ENCODE data around the gene APRT. TPM values are rescaled to one million over a fixed set of nuclear protein-coding genes. Genes with fewer than 3 reads are reported as not detected.

The APRT gene
- total and polyA plus RNA-seq, 2 of the 8 experiments (the other 6 are each of a cell fraction or from before 2014, with no cell fraction given): 221 to 267 TPM

DNA sequence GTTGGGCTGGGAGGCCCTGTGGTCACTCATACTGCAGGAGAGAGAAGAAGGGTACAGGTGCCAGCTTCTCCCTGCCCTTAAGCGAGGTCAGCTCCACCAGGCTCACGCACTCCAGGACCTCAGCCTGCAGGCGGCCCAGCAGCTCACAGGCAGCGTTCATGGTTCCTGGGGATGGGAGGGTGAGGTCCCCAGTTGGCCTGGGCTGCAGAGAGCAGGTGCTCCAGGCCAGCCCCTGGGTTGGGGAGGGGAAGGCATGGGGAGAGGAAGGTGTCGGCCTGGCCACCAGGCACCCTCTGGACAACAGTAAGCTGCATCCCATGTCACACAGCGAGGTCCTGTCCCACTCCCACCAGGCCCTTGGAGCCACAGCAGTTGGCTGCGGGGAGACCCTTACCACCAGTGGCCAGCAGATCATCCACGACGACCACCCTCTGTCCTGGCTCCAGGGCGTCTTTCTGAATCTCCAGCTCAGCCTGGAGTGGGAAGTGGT is 2.0 kb downstream of the APRT start:
- Histone ChIP-seq H3K79me1 (ENCODE audit: low read depth, low read length) (peaks cover 11% of the 10 kb centered on the region), H2BK15ac (ENCODE audit: low read length) (no peak overlapping the region), H3K23me2 (ENCODE audit: low read depth, low read length) (peaks cover 14% of the 10 kb centered on the region), H3K36me3 (ENCODE audit: control insufficient read depth in 2 of 4, insufficient read depth in 4 of 4, low read length in 3 of 4) (peaks cover 36 to 60% (median 46%) of the 10 kb centered on the region in 4 experiments), H3K9ac (replicated peaks in 1 of 4; ENCODE audit: extremely low read depth in 1 of 4, low read depth in 3 of 4, low read length in 3 of 4) (peak overlapping the region in 2 of 4 experiments; percentile 25 to 41; a peak in 1 of 7 replicates), H3K18ac (ENCODE audit: extremely low read depth, low read length) (no peak overlapping the region), H3K4me3 (ENCODE audit: extremely low read depth in 1 of 4, insufficient read depth in 2 of 4, low read depth in 3 of 4, low read length in 4 of 4) (peak overlapping the region in 1 of 4 experiments; percentile 80; a peak in 2 of 8 replicates), H3K4ac (replicated peaks; ENCODE audit: insufficient read length, low read depth, low read length) (no peak overlapping the region), H3K4me1 (replicated peaks in 1 of 4; ENCODE audit: control insufficient read depth in 3 of 4, insufficient read depth in 4 of 4, low read length in 3 of 4) (peaks cover 0 to 16% (median 9%) of the 10 kb centered on the region in 4 experiments; a peak in 6 of 7 replicates), H3K4me2 (ENCODE audit: insufficient read depth in 1 of 2, low read depth in 2 of 2, low read length in 2 of 2) (peak overlapping the region; percentile 82 to 90; a peak in 3 of 4 replicates), H3K27me3 (replicated peaks in 1 of 4; ENCODE audit: control insufficient read depth in 3 of 4, extremely low read depth in 1 of 4, insufficient read depth in 3 of 4, low read length in 3 of 4) (no peaks in the 10 kb centered on the region), H4K20me1 (replicated peaks in 1 of 2; ENCODE audit: control insufficient read depth in 1 of 2, insufficient read depth in 2 of 2, low read length in 2 of 2) (peaks cover 33 to 48% of the 10 kb centered on the region in 2 experiments), H2AK5ac (ENCODE audit: low read depth, low read length) (no peak overlapping the region), H2BK20ac (ENCODE audit: low read length) (no peak overlapping the region), H3K23ac (ENCODE audit: insufficient read length) (no peak overlapping the region), H2BK5ac (ENCODE audit: low read depth, low read length) (no peak overlapping the region), H3K27ac (ENCODE audit: low read depth, low read length) (0 out of 2 replicates have a peak overlapping the region, but pooled peaks have one; percentile 19), H2BK120ac (replicated peaks; ENCODE audit: low read depth, low read length) (no peak overlapping the region), H4K5ac (ENCODE audit: insufficient read length, low read depth, low read length) (peak overlapping the region; percentile 16), H2AFZ (ENCODE audit: low read length) (no peak overlapping the region), H4K8ac (ENCODE audit: extremely low read depth, insufficient read depth, low read length) (peak overlapping the region; percentile 35; the same call in 1 of the 2 replicates), H3K79me2 (ENCODE audit: control insufficient read depth in 1 of 2, insufficient read depth in 2 of 2, low read length in 2 of 2) (peaks cover 0 to 26% of the 10 kb centered on the region in 2 experiments; a peak in 2 of 4 replicates), H2BK12ac (ENCODE audit: low read depth, low read length) (no peak overlapping the region), H3K14ac (ENCODE audit: insufficient read length) (no peak overlapping the region), H3K56ac (replicated peaks; ENCODE audit: insufficient read length, low read depth, low read length) (no peak overlapping the region), H4K91ac (replicated peaks; ENCODE audit: insufficient read length, low read length) (no peak overlapping the region), H3K9me3 (ENCODE audit: insufficient read depth in 2 of 2, low read depth in 1 of 2, low read length in 1 of 2) (no peaks in the 10 kb centered on the region)
- ChIA-PET CTCF (ENCODE audit: partially characterized antibody) (interaction anchor here (0.6 to 2.2 kb wide), 14 partner anchors 10 to 404 kb away, joined by 3 to 10 read pairs (median 4); no protein-coding TSS in a partner anchor), POLR2A (ENCODE audit: partially characterized antibody) (interaction anchor here (0.6 to 8.1 kb wide), 38 partner anchors 9 to 392 kb away, joined by 3 to 77 read pairs (median 4); partner anchors contain the start of genes CBFA2T3, GALNS, IL17C and SLC22A31)
- DNase-seq (ENCODE audit: low read depth in 1 of 2, low spot score in 2 of 2) (no peak), FAIRE-seq (no peak)
- no peak for TF ChIP-seq CREB1 (IDR thresholded peaks at IDR 0.05)
- TF ChIP-seq POLR2A (IDR thresholded peaks at IDR 0.05; ENCODE audit: control extremely low read depth in 1 of 2, low read depth in 2 of 2, low read length in 2 of 2): peak in 1 of 2 experiments; percentile 89; a peak in 2 of 3 replicates
- TF ChIP-seq POLR2AphosphoS5 (IDR thresholded peaks at IDR 0.05; ENCODE audit: low read depth, low read length): peak; percentile 93; the same call in 1 of the 2 replicates
- 87% methylated on average over 10 of the region's 10 CpGs; no CpG with 5 or more reads in 1 of the 2 experiments for WGBS, 2 experiments (ENCODE audit: extremely low coverage in 1 of 2, insufficient coverage in 1 of 2, insufficient read length in 1 of 2, insufficient replicate concordance in 2 of 2, low coverage in 1 of 2, low lambda C conversion rate in 2 of 2, missing lambda C conversion rate in 1 of 2)

Data from H1 (cell line).